Stromal cell of bone marrow (primary cell): ENCODE results near the gene SYNE1.
"Not testable (repeated sequence)": the region's sequence is repeated elsewhere in the genome, so short reads cannot be mapped to it uniquely, and the experiment has no call there.

ENCODE experiments used
- DNase-seq: peaks from one replicate; pipeline ENCODE4 v3.0.0-alpha.2; 2012; ENCODE audit warnings: low read depth

SYNE1 gene

GRCh38 chr6:152372945-152373344, 264.2 kb downstream of the SYNE1 start:
- no peak for DNase-seq

GRCh38 chr6:152371775-152372174, 265.4 kb downstream of the SYNE1 start:
- DNase-seq, result no peak

- no peak for DNase-seq
These were observed 268.2 kb downstream of the SYNE1 start for GRCh38 chr6:152368751-152369624.

- DNase-seq, result no peak
These were observed 272.3 kb downstream of the SYNE1 start for GRCh38 chr6:152364866-152365265.

- no peak for DNase-seq
These were observed 277.1 kb downstream of the SYNE1 start for GRCh38 chr6:152360034-152360433.

- no peak for DNase-seq
These were observed 280.5 kb downstream of the SYNE1 start for GRCh38 chr6:152356662-152357061.

- DNase-seq, result no peak
These were observed 281.1 kb downstream of the SYNE1 start for GRCh38 chr6:152356016-152356415.

GRCh38 chr6:152355166-152355565, 282.0 kb downstream of the SYNE1 start:
- no peak for DNase-seq

GRCh38 chr6:152353440-152353839, 283.7 kb downstream of the SYNE1 start:
- DNase-seq, result no peak

GRCh38 chr6:152351742-152352141, 285.4 kb downstream of the SYNE1 start:
- DNase-seq, result no peak

GRCh38 chr6:152351110-152351509, 286.1 kb downstream of the SYNE1 start:
- DNase-seq, result no peak

- DNase-seq, result no peak
These were observed 289.0 kb downstream of the SYNE1 start for GRCh38 chr6:152348116-152348515.

- no peak for DNase-seq
These were observed 293.3 kb downstream of the SYNE1 start for GRCh38 chr6:152343735-152344360.

- no peak for DNase-seq
These were observed 295.6 kb downstream of the SYNE1 start for GRCh38 chr6:152341596-152341995.

GRCh38 chr6:152338335-152339125, 298.6 kb downstream of the SYNE1 start:
- DNase-seq, result peak; percentile 15

GRCh38 chr6:152334555-152334954, 302.6 kb downstream of the SYNE1 start:
- no peak for DNase-seq

- DNase-seq, result no peak
These were observed 306.2 kb downstream of the SYNE1 start for GRCh38 chr6:152330961-152331360.

GRCh38 chr6:152329638-152330448, 307.3 kb downstream of the SYNE1 start:
- DNase-seq, result no peak

- not testable (repeated sequence) for DNase-seq
These were observed 309.0 kb downstream of the SYNE1 start for GRCh38 chr6:152328200-152328599.

- DNase-seq, result no peak
These were observed 313.8 kb downstream of the SYNE1 start for GRCh38 chr6:152323376-152323775.

- DNase-seq, result peak; percentile 41
These were observed 318.9 kb downstream of the SYNE1 start for GRCh38 chr6:152318278-152318677.

- DNase-seq, result peak; percentile 54
These were observed 321.1 kb downstream of the SYNE1 start for GRCh38 chr6:152316024-152316423.
